Measurements from ENCODE around the gene CDCA4. TPM values are rescaled to one million over a fixed set of nuclear protein-coding genes. Genes with fewer than 3 reads are reported as not detected.
A peak's percentile ranks its signal among the peaks of the same experiment; 100 is the strongest.

The CDCA4 gene
- total RNA-seq, 1 experiment from 2014 or later = 57.7 TPM

- no peaks in the 10 kb centered on the region for H3K79me2 ChIP-seq (ENCODE audit: insufficient read depth, low read length)
- no peak overlapping the region for H2BK20ac ChIP-seq (ENCODE audit: low read depth, low read length, poor library complexity, severe bottlenecking)
- Mint-ChIP-seq H3K36me3 (ENCODE audit: insufficient read depth in 1 of 3, low read depth in 3 of 3) (peaks cover 4 to 16% (median 5%) of the 10 kb centered on the region in 3 experiments; a peak in 6 of 7 replicates), H3K27ac (peak overlapping the region; percentile 22 to 72 (median 36); a peak in 3 of 7 replicates), H3K27me3 (ENCODE audit: low read depth) (no peaks in the 10 kb centered on the region), H3K4me3 (no peak overlapping the region), H3K9me3 (peaks cover 0 to 3% of the 10 kb centered on the region in 2 experiments; a peak in 2 of 5 replicates), H3K4me1 (no peaks in the 10 kb centered on the region)
- no peak overlapping the region for H4K5ac ChIP-seq (ENCODE audit: insufficient read length, low read depth, low read length)
- H2AK5ac ChIP-seq (ENCODE audit: insufficient read length, low read length) = no peak overlapping the region
- H3K79me1 ChIP-seq (ENCODE audit: insufficient read depth, low read depth, low read length, poor library complexity, severe bottlenecking) = no peaks in the 10 kb centered on the region
- H3K23me2 ChIP-seq (ENCODE audit: insufficient read length, low read depth, low read length, poor library complexity, severe bottlenecking) = no peaks in the 10 kb centered on the region
- no peaks in the 10 kb centered on the region for H3K9me3 ChIP-seq (ENCODE audit: control insufficient read depth, low read depth, low read length)
- H3K23ac ChIP-seq (ENCODE audit: insufficient read length, low read depth, low read length) = no peak overlapping the region
- no peaks in the 10 kb centered on the region for H3K4me1 ChIP-seq (ENCODE audit: insufficient read depth, low read length)
- H4K8ac ChIP-seq (replicated peaks; ENCODE audit: insufficient read length, low read depth, low read length) = no peak overlapping the region
- no peak overlapping the region for H3K14ac ChIP-seq (ENCODE audit: insufficient read depth, low read length)
- no peak overlapping the region for H3K56ac ChIP-seq (ENCODE audit: insufficient read length, low read depth, low read length)
- TF ChIP-seq CTCF (conservative IDR thresholded peaks at IDR 0.05) = no peak
- WGBS (ENCODE audit: extremely low coverage, insufficient read length, low lambda C conversion rate) = no CpG with 5 or more reads among the region's 12 CpGs
- H3K9ac ChIP-seq (ENCODE audit: extremely low read depth, insufficient read length, low read length) = no peak overlapping the region
- no peaks in the 10 kb centered on the region for H4K20me1 ChIP-seq (ENCODE audit: control insufficient read depth, insufficient read depth, insufficient read length)
- no peak overlapping the region for H4K91ac ChIP-seq (ENCODE audit: insufficient read length, low read depth, low read length)
- no peak overlapping the region for H3K4me2 ChIP-seq (ENCODE audit: insufficient read depth, insufficient read length, low read length)
- no peak overlapping the region for H3K4ac ChIP-seq (ENCODE audit: low read depth, low read length)
- H2BK5ac ChIP-seq (ENCODE audit: insufficient read length, low read length) = no peak overlapping the region
- no peak overlapping the region for H2BK120ac ChIP-seq (ENCODE audit: low read depth, low read length, poor library complexity, severe bottlenecking)
- DNase-seq = no peak
- no peak overlapping the region for H3T11ph ChIP-seq (ENCODE audit: low read length)
- H2BK12ac ChIP-seq (ENCODE audit: insufficient read length, low read depth, low read length) = no peak overlapping the region
- no peaks in the 10 kb centered on the region for H3K27me3 ChIP-seq (ENCODE audit: insufficient read depth, low read length)
- H2BK15ac ChIP-seq (ENCODE audit: low read depth, low read length) = no peak overlapping the region
- no peak overlapping the region for H2AFZ ChIP-seq (ENCODE audit: low read length)
- no peak overlapping the region for H3K27ac ChIP-seq (ENCODE audit: insufficient read length, low read depth, low read length)
- H3K18ac ChIP-seq (ENCODE audit: insufficient read length, low read depth, low read length) = no peak overlapping the region
Observed at GRCh38 chr14:104993306-104993705, 27.6 kb downstream of the CDCA4 start.
